MM.1S (cell line): ENCODE results near the gene KLHL36.

Source experiments
- DNase-seq: peaks from one replicate; pipeline ENCODE4 v3.0.0-alpha.2; 2015
- H2AFZ ChIP-seq: fragments of 300-600 bp; sonication (generic); 2 replicates; pipeline ENCODE4 v1.6.0; 2016; ENCODE audit warnings: antibody characterized with exemption, low read length
- H3F3A ChIP-seq: fragments of 300-600 bp; sonication (generic); 2 replicates; pipeline ENCODE4 v1.6.1; 2016; ENCODE audit warnings: mild to moderate bottlenecking, antibody characterized with exemption, low read length, moderate library complexity, mixed read lengths; ENCODE audit not compliant: insufficient read depth
- H3K27ac ChIP-seq: fragments of 300-600 bp; sonication (generic); 2 replicates; pipeline ENCODE4 v1.5.1; 2016; ENCODE audit warnings: mild to moderate bottlenecking, low read length
- H3K27me3 ChIP-seq: fragments of 300-600 bp; sonication (generic); replicated peaks from 2 replicates; pipeline ENCODE4 v1.6.0; 2016; ENCODE audit warnings: low read length; ENCODE audit not compliant: insufficient read depth
- H3K36me3 ChIP-seq: fragments of 300-600 bp; sonication (generic); replicated peaks from 2 replicates; pipeline ENCODE4 v1.6.1; 2016; ENCODE audit warnings: mild to moderate bottlenecking, low read length, mixed read lengths; ENCODE audit not compliant: insufficient read depth
- H3K4me1 ChIP-seq: fragments of 300-600 bp; sonication (generic); 2 replicates; pipeline ENCODE4 v1.6.1; 2016; ENCODE audit warnings: low read length, mixed read lengths
- H3K4me2 ChIP-seq: fragments of 300-600 bp; sonication (generic); 2 replicates; pipeline ENCODE4 v1.6.0; 2016; ENCODE audit warnings: low read depth, low read length
- H3K4me3 ChIP-seq: fragments of 300-600 bp; sonication (generic); 2 replicates; pipeline ENCODE4 v1.5.1; 2016; ENCODE audit warnings: low read length, mixed read lengths
- H3K79me2 ChIP-seq: fragments of 300-600 bp; sonication (generic); 2 replicates; pipeline ENCODE4 v1.6.1; 2016; ENCODE audit warnings: mixed run types, low read length, mixed read lengths
- H3K9ac ChIP-seq: fragments of 300-600 bp; sonication (generic); 2 replicates; pipeline ENCODE4 v1.6.1; 2016; ENCODE audit warnings: low read length, mixed read lengths
- H3K9me2 ChIP-seq: fragments of 300-600 bp; sonication (generic); replicated peaks from 2 replicates; pipeline ENCODE4 v1.6.1; 2016; ENCODE audit warnings: mild to moderate bottlenecking, low read length, mixed read lengths; ENCODE audit not compliant: insufficient read depth
- H3K9me3 ChIP-seq: fragments of 300-600 bp; sonication (generic); replicated peaks from 2 replicates; pipeline ENCODE4 v1.6.1; 2016; ENCODE audit warnings: mild to moderate bottlenecking, low read length, mixed read lengths; ENCODE audit not compliant: insufficient read depth
- H4K20me1 ChIP-seq: fragments of 300-600 bp; sonication (generic); 2 replicates; pipeline ENCODE4 v1.6.1; 2016; ENCODE audit warnings: mild to moderate bottlenecking, low read length, moderate library complexity, mixed read lengths; ENCODE audit not compliant: insufficient read depth
- EZH2 ChIP-seq: fragments of 300-600 bp; sonication (generic); optimal IDR thresholded peaks from 2 replicates; pipeline ENCODE3; 2017; ENCODE audit warnings: low read depth, mild to moderate bottlenecking, antibody characterized with exemption, low read length, mixed read lengths
- EZH2phosphoT487 ChIP-seq: fragments of 300-600 bp; sonication (generic); IDR thresholded peaks from 2 replicates; pipeline ENCODE4 v1.6.1; 2018; ENCODE audit warnings: antibody characterized with exemption, low read length
- TF ChIP-seq, protein P1 (sequence below): fragments of 300-600 bp; sonication (generic); IDR thresholded peaks from 2 replicates; pipeline ENCODE4 v1.5.1; 2016; ENCODE audit warnings: antibody characterized with exemption, low read length, mixed read lengths

KLHL36 gene

GRCh38 chr16:84654238-84654637, 5.9 kb downstream of the KLHL36 start:
- Histone ChIP-seq H3K4me2 (no peak overlapping the region), H3K4me3 (no peak overlapping the region), H3K79me2 (no peaks in the 10 kb centered on the region; the same call in 1 of the 2 replicates), H3K27me3 (no peaks in the 10 kb centered on the region), H2AFZ (no peak overlapping the region), H3K9me2 (no peaks in the 10 kb centered on the region), H3K9me3 (no peaks in the 10 kb centered on the region), H3K27ac (no peak overlapping the region), H3K4me1 (no peaks in the 10 kb centered on the region), H3F3A (no peaks in the 10 kb centered on the region), H3K9ac (no peak overlapping the region), H4K20me1 (no peaks in the 10 kb centered on the region), H3K36me3 (no peaks in the 10 kb centered on the region)
- DNase-seq = no peak
- TF ChIP-seq, protein P1, sequence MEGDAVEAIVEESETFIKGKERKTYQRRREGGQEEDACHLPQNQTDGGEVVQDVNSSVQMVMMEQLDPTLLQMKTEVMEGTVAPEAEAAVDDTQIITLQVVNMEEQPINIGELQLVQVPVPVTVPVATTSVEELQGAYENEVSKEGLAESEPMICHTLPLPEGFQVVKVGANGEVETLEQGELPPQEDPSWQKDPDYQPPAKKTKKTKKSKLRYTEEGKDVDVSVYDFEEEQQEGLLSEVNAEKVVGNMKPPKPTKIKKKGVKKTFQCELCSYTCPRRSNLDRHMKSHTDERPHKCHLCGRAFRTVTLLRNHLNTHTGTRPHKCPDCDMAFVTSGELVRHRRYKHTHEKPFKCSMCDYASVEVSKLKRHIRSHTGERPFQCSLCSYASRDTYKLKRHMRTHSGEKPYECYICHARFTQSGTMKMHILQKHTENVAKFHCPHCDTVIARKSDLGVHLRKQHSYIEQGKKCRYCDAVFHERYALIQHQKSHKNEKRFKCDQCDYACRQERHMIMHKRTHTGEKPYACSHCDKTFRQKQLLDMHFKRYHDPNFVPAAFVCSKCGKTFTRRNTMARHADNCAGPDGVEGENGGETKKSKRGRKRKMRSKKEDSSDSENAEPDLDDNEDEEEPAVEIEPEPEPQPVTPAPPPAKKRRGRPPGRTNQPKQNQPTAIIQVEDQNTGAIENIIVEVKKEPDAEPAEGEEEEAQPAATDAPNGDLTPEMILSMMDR = no peak
- TF ChIP-seq EZH2 = no peak
- no peak for TF ChIP-seq EZH2phosphoT487

DNA sequence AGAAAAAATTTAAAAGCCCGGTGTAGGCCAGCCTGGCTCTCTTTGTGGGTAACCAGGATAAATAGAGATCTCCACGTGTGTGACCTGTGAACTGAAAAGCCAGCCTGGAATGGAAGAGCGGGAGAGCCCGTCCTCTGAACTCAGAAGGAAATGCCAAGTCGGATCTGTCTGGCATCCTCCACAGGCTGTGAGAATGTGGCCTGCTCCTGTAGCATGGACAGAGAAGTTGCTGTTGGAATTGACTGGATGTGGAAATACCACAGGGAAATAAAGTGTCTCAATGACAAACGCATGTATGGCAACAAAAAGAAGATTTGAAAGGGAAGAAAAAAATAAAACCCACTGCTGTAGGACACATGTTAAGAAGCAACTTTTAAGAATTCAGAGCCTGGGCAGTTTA, 6.7 kb downstream of the KLHL36 start:
- Histone ChIP-seq H4K20me1 (no peaks in the 10 kb centered on the region), H3K36me3 (no peaks in the 10 kb centered on the region), H3K4me1 (no peaks in the 10 kb centered on the region), H3K9ac (no peak overlapping the region), H3F3A (no peaks in the 10 kb centered on the region), H3K4me2 (no peak overlapping the region), H3K9me3 (no peaks in the 10 kb centered on the region), H3K27ac (no peak overlapping the region), H3K27me3 (no peaks in the 10 kb centered on the region), H3K9me2 (no peaks in the 10 kb centered on the region), H3K4me3 (no peak overlapping the region), H3K79me2 (no peaks in the 10 kb centered on the region; the same call in 1 of the 2 replicates), H2AFZ (no peak overlapping the region)
- TF ChIP-seq EZH2 (no peak), EZH2phosphoT487 (no peak)
- TF ChIP-seq, protein P1 = no peak
- DNase-seq = no peak

DNA sequence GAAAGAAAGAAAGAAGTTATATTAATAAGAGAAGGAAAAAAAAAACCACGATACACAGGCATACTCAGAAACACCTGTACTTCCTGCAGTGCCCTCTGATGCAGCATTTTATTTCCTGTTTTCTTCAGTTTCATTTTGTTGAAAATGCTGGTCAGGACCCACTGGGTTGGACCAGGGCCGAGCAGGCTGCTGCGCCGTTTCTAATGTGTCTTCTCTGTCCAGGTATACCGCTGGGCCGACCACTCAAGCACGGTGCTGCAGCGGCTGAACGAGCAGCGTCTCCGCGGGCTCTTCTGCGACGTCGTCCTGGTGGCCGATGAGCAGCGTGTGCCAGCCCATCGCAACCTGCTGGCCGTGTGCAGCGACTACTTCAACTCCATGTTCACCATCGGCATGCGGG, 8.3 kb downstream of the KLHL36 start:
- no peaks in the 10 kb centered on the region for H3K36me3 ChIP-seq
- H3K27me3 ChIP-seq = no peaks in the 10 kb centered on the region
- no peaks in the 10 kb centered on the region; the same call in 1 of the 2 replicates for H3K79me2 ChIP-seq
- no peak for DNase-seq
- H3K9ac ChIP-seq = no peak overlapping the region
- TF ChIP-seq, protein P1 = no peak
- no peak for TF ChIP-seq EZH2phosphoT487
- TF ChIP-seq EZH2 = no peak
- H3K4me1 ChIP-seq = no peaks in the 10 kb centered on the region
- no peak overlapping the region for H2AFZ ChIP-seq
- H3K27ac ChIP-seq = no peak overlapping the region
- no peaks in the 10 kb centered on the region for H3K9me3 ChIP-seq
- no peak overlapping the region for H3K4me3 ChIP-seq
- no peaks in the 10 kb centered on the region for H4K20me1 ChIP-seq
- no peak overlapping the region for H3K4me2 ChIP-seq
- no peaks in the 10 kb centered on the region for H3K9me2 ChIP-seq
- H3F3A ChIP-seq = no peaks in the 10 kb centered on the region
